Glutamatergic neuron (in vitro differentiated cells): ENCODE results near the gene CDC14B. TPM values are rescaled to one million over a fixed set of nuclear protein-coding genes. Genes with fewer than 3 reads are reported as not detected.
A peak's percentile ranks its signal among the peaks of the same experiment; 100 is the strongest.

Experiments used
- DNase-seq: peaks from one replicate; pipeline ENCODE4 v3.0.0; 2022
- H3K27ac Mint-ChIP-seq: one replicate; pipeline ENCODE4 v1.8.0; 2020; ENCODE audit warnings: mild to moderate bottlenecking, mixed read lengths, inconsistent platforms; ENCODE audit not compliant: unreplicated experiment
- H3K27me3 Mint-ChIP-seq: one replicate; pipeline ENCODE4 v1.8.0; 2020; ENCODE audit warnings: mild to moderate bottlenecking, moderate library complexity, mixed read lengths, inconsistent platforms; ENCODE audit not compliant: unreplicated experiment
- H3K36me3 Mint-ChIP-seq: one replicate; pipeline ENCODE4 v1.8.0; 2020; ENCODE audit warnings: mild to moderate bottlenecking, mixed read lengths, inconsistent platforms; ENCODE audit not compliant: unreplicated experiment
- H3K4me1 Mint-ChIP-seq: one replicate; pipeline ENCODE4 v1.8.0; 2020; ENCODE audit warnings: mild to moderate bottlenecking, low read depth, mixed read lengths, inconsistent platforms; ENCODE audit not compliant: unreplicated experiment
- H3K4me3 Mint-ChIP-seq: one replicate; pipeline ENCODE4 v1.8.0; 2020; ENCODE audit warnings: mild to moderate bottlenecking, mixed read lengths, inconsistent platforms; ENCODE audit not compliant: unreplicated experiment
- H3K9me3 Mint-ChIP-seq: one replicate; pipeline ENCODE4 v1.8.0; 2020; ENCODE audit warnings: mild to moderate bottlenecking, moderate library complexity, mixed read lengths, inconsistent platforms; ENCODE audit not compliant: unreplicated experiment
- total RNA-seq: library from RNA; stranded (reverse); fragmentation: NEBNext Ultra II Directional; extraction: Animal tissue kit (Norgen Biotek cat#: 25700); gene quantifications from one replicate; pipeline ENCODE4 v1.2.1, GENCODE V29; 2021; ENCODE audit not compliant: unreplicated experiment
- TF ChIP-seq, protein P1 (sequence below): fragments of 200-600 bp; sonication (generic); IDR thresholded peaks from one replicate; pipeline ENCODE4 v1.5.0; 2021; ENCODE audit not compliant: partially characterized antibody, unreplicated experiment

Gene CDC14B
- total RNA-seq, 1 donor from 2014 or later: 9.2 TPM

- DNase-seq: no peak
- H3K4me1 Mint-ChIP-seq: peaks cover 4% of the 10 kb centered on the region
- peaks cover 2% of the 10 kb centered on the region for H3K27me3 Mint-ChIP-seq
- no peak overlapping the region for H3K27ac Mint-ChIP-seq
- no peaks in the 10 kb centered on the region for H3K36me3 Mint-ChIP-seq
- H3K4me3 Mint-ChIP-seq: peak overlapping the region; percentile 21
- H3K9me3 Mint-ChIP-seq: peaks cover 5% of the 10 kb centered on the region
- TF ChIP-seq, protein P1, sequence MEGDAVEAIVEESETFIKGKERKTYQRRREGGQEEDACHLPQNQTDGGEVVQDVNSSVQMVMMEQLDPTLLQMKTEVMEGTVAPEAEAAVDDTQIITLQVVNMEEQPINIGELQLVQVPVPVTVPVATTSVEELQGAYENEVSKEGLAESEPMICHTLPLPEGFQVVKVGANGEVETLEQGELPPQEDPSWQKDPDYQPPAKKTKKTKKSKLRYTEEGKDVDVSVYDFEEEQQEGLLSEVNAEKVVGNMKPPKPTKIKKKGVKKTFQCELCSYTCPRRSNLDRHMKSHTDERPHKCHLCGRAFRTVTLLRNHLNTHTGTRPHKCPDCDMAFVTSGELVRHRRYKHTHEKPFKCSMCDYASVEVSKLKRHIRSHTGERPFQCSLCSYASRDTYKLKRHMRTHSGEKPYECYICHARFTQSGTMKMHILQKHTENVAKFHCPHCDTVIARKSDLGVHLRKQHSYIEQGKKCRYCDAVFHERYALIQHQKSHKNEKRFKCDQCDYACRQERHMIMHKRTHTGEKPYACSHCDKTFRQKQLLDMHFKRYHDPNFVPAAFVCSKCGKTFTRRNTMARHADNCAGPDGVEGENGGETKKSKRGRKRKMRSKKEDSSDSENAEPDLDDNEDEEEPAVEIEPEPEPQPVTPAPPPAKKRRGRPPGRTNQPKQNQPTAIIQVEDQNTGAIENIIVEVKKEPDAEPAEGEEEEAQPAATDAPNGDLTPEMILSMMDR: no peak
Measured at GRCh38 chr9:96495341-96495740, 124.3 kb downstream of the CDC14B start.

- H3K4me1 Mint-ChIP-seq: peaks cover 3% of the 10 kb centered on the region
- DNase-seq: no peak
Measured at GRCh38 chr9:96494215-96494800, 125.3 kb downstream of the CDC14B start.

DNA sequence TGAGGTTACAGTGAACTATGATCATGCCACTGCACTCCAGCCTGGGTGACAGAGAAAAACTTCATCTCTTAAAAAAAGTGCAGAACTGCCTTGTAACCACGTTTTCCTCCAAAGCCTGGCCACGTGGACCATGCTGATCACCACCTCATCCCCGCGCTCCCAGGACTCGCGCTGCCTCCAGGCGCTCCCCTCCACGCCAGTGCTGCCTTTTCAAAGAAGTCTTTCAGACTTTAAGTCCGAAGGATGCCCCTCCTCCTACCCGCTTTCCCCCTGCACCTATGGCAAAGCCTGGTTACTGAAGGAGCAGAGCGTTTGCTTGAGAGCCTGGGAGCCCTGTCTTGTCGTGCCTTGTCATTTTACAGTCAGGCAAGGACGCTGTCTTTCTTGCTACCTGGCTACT, 125.9 kb downstream of the CDC14B start:
- Mint-ChIP-seq H3K27me3 (peaks cover 3% of the 10 kb centered on the region), H3K4me1 (peaks cover 3% of the 10 kb centered on the region), H3K36me3 (no peaks in the 10 kb centered on the region), H3K9me3 (peaks cover 5% of the 10 kb centered on the region), H3K27ac (no peak overlapping the region), H3K4me3 (no peak overlapping the region)
- TF ChIP-seq, protein P1: no peak
- no peak for DNase-seq

More at GRCh38 chr9:96494215-96494800, 125.3 kb downstream of the CDC14B start:
- Mint-ChIP-seq H3K27me3 (peaks cover 3% of the 10 kb centered on the region), H3K36me3 (no peaks in the 10 kb centered on the region), H3K4me3 (no peak overlapping the region), H3K27ac (no peak overlapping the region), H3K9me3 (peaks cover 5% of the 10 kb centered on the region)
- TF ChIP-seq, protein P1: no peak

- peaks cover 2% of the 10 kb centered on the region for H3K4me1 Mint-ChIP-seq
- H3K27ac Mint-ChIP-seq: no peak overlapping the region
- peaks cover 5% of the 10 kb centered on the region for H3K9me3 Mint-ChIP-seq
- DNase-seq: no peak
- peaks cover 3% of the 10 kb centered on the region for H3K27me3 Mint-ChIP-seq
- no peaks in the 10 kb centered on the region for H3K36me3 Mint-ChIP-seq
- TF ChIP-seq, protein P1: no peak
- H3K4me3 Mint-ChIP-seq: no peak overlapping the region
Measured at GRCh38 chr9:96492993-96493531, 126.6 kb downstream of the CDC14B start.

- no peak for DNase-seq
- TF ChIP-seq, protein P1: no peak
- Mint-ChIP-seq H3K27me3 (peaks cover 3% of the 10 kb centered on the region), H3K36me3 (no peaks in the 10 kb centered on the region), H3K27ac (no peak overlapping the region), H3K9me3 (peaks cover 2% of the 10 kb centered on the region), H3K4me1 (no peaks in the 10 kb centered on the region), H3K4me3 (no peak overlapping the region)
Measured at GRCh38 chr9:96491880-96492525, 127.6 kb downstream of the CDC14B start.
